Thyroid gland (tissue), 4 donors: ENCODE results near the gene NR2F6.

Experiments used
- CTCF ChIP-seq, 6 experiments: fragments of 200-600 bp in 3 of 6; fragments of 450-650 bp in 3 of 6; sonication (generic) in 3 of 6; IDR thresholded peaks; one replicate each; pipeline ENCODE4 v1.5.1; 2016 to 2019; ENCODE audit warnings: antibody characterized with exemption in 6 of 6, mild to moderate bottlenecking in 2 of 6, inconsistent platforms in 1 of 6, moderate library complexity in 1 of 6
- POLR2A ChIP-seq, 2 donors: fragments of 450-650 bp; IDR thresholded peaks; one replicate each; pipeline ENCODE4 v1.6.1; 2017; ENCODE audit warnings: antibody characterized with exemption in 2 of 2, mild to moderate bottlenecking in 2 of 2, moderate library complexity in 1 of 2

- no peak for TF ChIP-seq POLR2A (IDR thresholded peaks at IDR 0.05)
- TF ChIP-seq CTCF (IDR thresholded peaks at IDR 0.05): peak in 5 of 6 experiments; percentile 27 to 76 (median 63)
These were observed 40.2 kb downstream of the NR2F6 start for GRCh38 chr19:17205237-17206140.
